ENCODE data around the gene PHOSPHO2. TPM values are rescaled to one million over a fixed set of nuclear protein-coding genes. Genes with fewer than 3 reads are reported as not detected.
"Not testable (repeated sequence)": the region's sequence is repeated elsewhere in the genome, so short reads cannot be mapped to it uniquely, and the experiment has no call there.

The PHOSPHO2 gene
- total RNA-seq, 2 experiments from 2014 or later: 2.6 to 3.4 TPM

- intact Hi-C loops (cut with micrococcal nuclease): no loop called here
- POLR2A ChIA-PET: interaction anchor here (0.7 kb wide), 1 partner anchor 15 kb away, joined by 3 read pairs; no protein-coding TSS in a partner anchor
- Mint-ChIP-seq H3K9me3 (no peaks in the 10 kb centered on the region), H3K36me3 (no peaks in the 10 kb centered on the region), H3K27ac (no peak overlapping the region), H3K27me3 (peaks cover under 1% of the 10 kb centered on the region), H3K4me1 (ENCODE audit: low read depth) (no peaks in the 10 kb centered on the region), H3K4me3 (no peak overlapping the region)
- no peak for DNase-seq
- CTCF ChIA-PET: interaction anchor here (0.6 kb wide), 1 partner anchor 445 kb away, joined by 3 read pairs; no protein-coding TSS in a partner anchor
These were observed 26.7 kb upstream of the PHOSPHO2 start for GRCh38 chr2:169667583-169667982.

- peaks cover 7% of the 10 kb centered on the region for H3K27me3 Mint-ChIP-seq
- intact Hi-C loops (cut with micrococcal nuclease): no loop called here
- DNase-seq: no peak
- H3K36me3 Mint-ChIP-seq: no peaks in the 10 kb centered on the region
- H3K9me3 Mint-ChIP-seq: no peaks in the 10 kb centered on the region
- H3K27ac Mint-ChIP-seq: no peak overlapping the region
- no peaks in the 10 kb centered on the region for H3K4me1 Mint-ChIP-seq (ENCODE audit: low read depth)
- CTCF ChIA-PET: interaction anchor here (0.7 kb wide), 1 partner anchor 24 kb away, joined by 3 read pairs; the partner anchor contains the start of gene CFAP210
- H3K4me3 Mint-ChIP-seq: no peak overlapping the region
- POLR2A ChIA-PET: no interaction called here
These were observed 24.0 kb upstream of the PHOSPHO2 start for GRCh38 chr2:169670215-169670651.

GRCh38 chr2:169670937-169671336 lies 23.3 kb upstream of the PHOSPHO2 start:
- no peak for DNase-seq
- Mint-ChIP-seq H3K9me3 (no peaks in the 10 kb centered on the region), H3K27ac (no peak overlapping the region), H3K27me3 (peaks cover 7% of the 10 kb centered on the region), H3K36me3 (no peaks in the 10 kb centered on the region), H3K4me1 (ENCODE audit: low read depth) (no peaks in the 10 kb centered on the region), H3K4me3 (no peak overlapping the region)
- POLR2A ChIA-PET: no interaction called here
- CTCF ChIA-PET: no interaction called here
- intact Hi-C loops (cut with micrococcal nuclease): no loop called here

- Mint-ChIP-seq H3K4me3 (no peak overlapping the region), H3K36me3 (no peaks in the 10 kb centered on the region), H3K27me3 (peaks cover 7% of the 10 kb centered on the region), H3K27ac (no peak overlapping the region), H3K9me3 (no peaks in the 10 kb centered on the region), H3K4me1 (ENCODE audit: low read depth) (no peaks in the 10 kb centered on the region)
- POLR2A ChIA-PET: no interaction called here
- DNase-seq: no peak
- intact Hi-C loops (cut with micrococcal nuclease): no loop called here
- CTCF ChIA-PET: no interaction called here
These were observed 21.9 kb upstream of the PHOSPHO2 start for GRCh38 chr2:169672406-169672805.

- POLR2A ChIA-PET: no interaction called here
- no peak overlapping the region for H3K27ac Mint-ChIP-seq
- H3K36me3 Mint-ChIP-seq: no peaks in the 10 kb centered on the region
- H3K4me3 Mint-ChIP-seq: no peak overlapping the region
- intact Hi-C loops (cut with micrococcal nuclease): no loop called here
- CTCF ChIA-PET: no interaction called here
- H3K4me1 Mint-ChIP-seq (ENCODE audit: low read depth): no peaks in the 10 kb centered on the region
- H3K27me3 Mint-ChIP-seq: peaks cover 7% of the 10 kb centered on the region
- no peak for DNase-seq
- H3K9me3 Mint-ChIP-seq: no peaks in the 10 kb centered on the region
These were observed 21.2 kb upstream of the PHOSPHO2 start for GRCh38 chr2:169673106-169673505.

- H3K36me3 Mint-ChIP-seq: no peaks in the 10 kb centered on the region
- H3K27me3 Mint-ChIP-seq: peaks cover 7% of the 10 kb centered on the region
- H3K4me1 Mint-ChIP-seq (ENCODE audit: low read depth): no peaks in the 10 kb centered on the region
- POLR2A ChIA-PET: no interaction called here
- H3K9me3 Mint-ChIP-seq: no peaks in the 10 kb centered on the region
- CTCF ChIA-PET: interaction anchor here (1.2 kb wide), 1 partner anchor 17 kb away, joined by 3 read pairs; no protein-coding TSS in a partner anchor
- H3K27ac Mint-ChIP-seq: no peak overlapping the region
- no peak overlapping the region for H3K4me3 Mint-ChIP-seq
- DNase-seq: no peak
- intact Hi-C loops (cut with micrococcal nuclease): no loop called here
These were observed 20.3 kb upstream of the PHOSPHO2 start for GRCh38 chr2:169673921-169674320.

GRCh38 chr2:169676357-169676756 lies 17.9 kb upstream of the PHOSPHO2 start:
- ChIA-PET CTCF (no interaction called here), POLR2A (no interaction called here)
- Mint-ChIP-seq H3K4me3 (no peak overlapping the region), H3K27me3 (peaks cover 7% of the 10 kb centered on the region), H3K9me3 (no peaks in the 10 kb centered on the region), H3K27ac (no peak overlapping the region), H3K36me3 (no peaks in the 10 kb centered on the region), H3K4me1 (ENCODE audit: low read depth) (no peaks in the 10 kb centered on the region)
- no peak for DNase-seq
- intact Hi-C loops (cut with micrococcal nuclease): no loop called here

- Mint-ChIP-seq H3K4me1 (ENCODE audit: low read depth) (no peaks in the 10 kb centered on the region), H3K27me3 (peaks cover 7% of the 10 kb centered on the region), H3K4me3 (no peak overlapping the region), H3K36me3 (no peaks in the 10 kb centered on the region), H3K27ac (no peak overlapping the region), H3K9me3 (no peaks in the 10 kb centered on the region)
- CTCF ChIA-PET: no interaction called here
- no peak for DNase-seq
- POLR2A ChIA-PET: no interaction called here
- intact Hi-C loops (cut with micrococcal nuclease): no loop called here
These were observed 17.4 kb upstream of the PHOSPHO2 start for GRCh38 chr2:169676850-169677249.

GRCh38 chr2:169683054-169683424 lies 11.2 kb upstream of the PHOSPHO2 start:
- Mint-ChIP-seq H3K4me1 (ENCODE audit: low read depth) (peaks cover 13% of the 10 kb centered on the region), H3K4me3 (no peak overlapping the region), H3K27ac (peak overlapping the region; percentile 57), H3K27me3 (no peaks in the 10 kb centered on the region), H3K36me3 (no peaks in the 10 kb centered on the region), H3K9me3 (no peaks in the 10 kb centered on the region)
- POLR2A ChIA-PET: interaction anchor here (0.6 to 1.8 kb wide), 5 partner anchors 10 to 203 kb away, joined by 3 to 9 read pairs (median 3); partner anchors contain the start of genes CFAP210 and PHOSPHO2
- CTCF ChIA-PET: interaction anchor here (0.5 to 1.6 kb wide), 3 partner anchors 11 to 20 kb away, joined by 3 to 7 read pairs (median 3); partner anchors contain the start of genes CFAP210 and PHOSPHO2
- DNase-seq: peak; percentile 46
- intact Hi-C loops (cut with micrococcal nuclease): loop anchor here (1.0 to 10.0 kb wide), 2 partner anchors 11 to 682 kb away; partner anchors contain the start of genes CFAP210 and PHOSPHO2

- peaks cover 4% of the 10 kb centered on the region for H3K9me3 Mint-ChIP-seq
- no peaks in the 10 kb centered on the region for H3K27me3 Mint-ChIP-seq
- ChIA-PET CTCF (interaction anchor here (0.5 to 1.6 kb wide), 3 partner anchors 10 to 19 kb away, joined by 3 to 7 read pairs (median 3); partner anchors contain the start of genes CFAP210 and PHOSPHO2), POLR2A (interaction anchor here (0.9 to 1.8 kb wide), 4 partner anchors 9 to 204 kb away, joined by 3 to 9 read pairs (median 5); partner anchors contain the start of genes CFAP210 and PHOSPHO2)
- intact Hi-C loops (cut with micrococcal nuclease): loop anchor here (1.0 to 10.0 kb wide), 2 partner anchors 11 to 681 kb away; partner anchors contain the start of genes CFAP210 and PHOSPHO2
- peaks cover 4% of the 10 kb centered on the region for H3K36me3 Mint-ChIP-seq
- peak; percentile 22 for DNase-seq
- H3K4me3 Mint-ChIP-seq: no peak overlapping the region
- H3K4me1 Mint-ChIP-seq (ENCODE audit: low read depth): peaks cover 13% of the 10 kb centered on the region
- peak overlapping the region; percentile 57 for H3K27ac Mint-ChIP-seq
These were observed 10.7 kb upstream of the PHOSPHO2 start for GRCh38 chr2:169683425-169684134.

- Mint-ChIP-seq H3K27ac (peak overlapping the region; percentile 57), H3K36me3 (peaks cover 7% of the 10 kb centered on the region), H3K4me3 (no peak overlapping the region), H3K27me3 (peaks cover 2% of the 10 kb centered on the region), H3K9me3 (peaks cover 8% of the 10 kb centered on the region), H3K4me1 (ENCODE audit: low read depth) (peaks cover 13% of the 10 kb centered on the region)
- intact Hi-C loops (cut with micrococcal nuclease): loop anchor here (10.0 kb wide), 1 partner anchor 681 kb away; no protein-coding TSS in a partner anchor
- no peak for DNase-seq
- ChIA-PET POLR2A (interaction anchor here (1.8 kb wide), 1 partner anchor 10 kb away, joined by 9 read pairs; the partner anchor contains the start of genes CFAP210 and PHOSPHO2), CTCF (interaction anchor here (1.6 kb wide), 1 partner anchor 9 kb away, joined by 7 read pairs; the partner anchor contains the start of genes CFAP210 and PHOSPHO2)
These were observed 10.1 kb upstream of the PHOSPHO2 start for GRCh38 chr2:169684135-169684565.

- Mint-ChIP-seq H3K9me3 (peaks cover 11% of the 10 kb centered on the region), H3K4me1 (ENCODE audit: low read depth) (peaks cover 13% of the 10 kb centered on the region)
- POLR2A ChIA-PET, H3K36me3 Mint-ChIP-seq, H3K4me3 Mint-ChIP-seq, H3K27me3 Mint-ChIP-seq, DNase-seq, H3K27ac Mint-ChIP-seq, CTCF ChIA-PET: not testable (repeated sequence)
- intact Hi-C loops (cut with micrococcal nuclease): loop anchor here (10.0 kb wide), 1 partner anchor 680 kb away; no protein-coding TSS in a partner anchor
These were observed 9.6 kb upstream of the PHOSPHO2 start for GRCh38 chr2:169684712-169685111.
